Neural progenitor cell (in vitro differentiated cells): ENCODE data around the gene ENOPH1. TPM values are rescaled to one million over a fixed set of nuclear protein-coding genes. Genes with fewer than 3 reads are reported as not detected.
A peak's percentile ranks its signal among the peaks of the same experiment; 100 is the strongest.

Source experiments
- DNase-seq: peaks from one replicate; pipeline ENCODE4 v3.0.0-alpha.2; 2016; ENCODE audit warnings: low spot score
- H2AFZ ChIP-seq: fragments of 200-600 bp; sonication (generic); replicated peaks from 2 replicates; pipeline ENCODE4 v1.6.1; 2016; ENCODE audit warnings: antibody characterized with exemption
- H3F3A ChIP-seq: fragments of 200-600 bp; sonication (generic); 2 replicates; pipeline ENCODE4 v1.6.1; 2016; ENCODE audit warnings: antibody characterized with exemption, low read depth
- H3K27ac ChIP-seq: fragments of 200-600 bp; sonication (generic); 2 replicates; pipeline ENCODE4 v1.5.1; 2016; ENCODE audit warnings: mild to moderate bottlenecking
- H3K27me3 ChIP-seq: fragments of 200-600 bp; sonication (generic); 2 replicates; pipeline ENCODE4 v1.6.1; 2016; ENCODE audit warnings: mild to moderate bottlenecking, moderate library complexity
- H3K36me3 ChIP-seq: fragments of 200-600 bp; sonication (generic); 2 replicates; pipeline ENCODE4 v1.5.1; 2016
- H3K4me1 ChIP-seq: fragments of 200-600 bp; sonication (generic); 2 replicates; pipeline ENCODE4 v1.6.1; 2016; ENCODE audit warnings: mixed run types
- H3K4me2 ChIP-seq: fragments of 200-600 bp; sonication (generic); 2 replicates; pipeline ENCODE4 v1.6.1; 2016
- H3K4me3 ChIP-seq: fragments of 200-600 bp; sonication (generic); 2 replicates; pipeline ENCODE4 v1.5.1; 2016
- H3K79me2 ChIP-seq: fragments of 200-600 bp; sonication (generic); 2 replicates; pipeline ENCODE4 v1.6.1; 2016; ENCODE audit warnings: low read depth
- H3K9ac ChIP-seq: fragments of 200-600 bp; sonication (generic); 2 replicates; pipeline ENCODE4 v1.6.1; 2016
- H3K9me3 ChIP-seq: fragments of 200-600 bp; sonication (generic); 2 replicates; pipeline ENCODE4 v1.5.1; 2016; ENCODE audit warnings: low read depth
- H4K20me1 ChIP-seq: fragments of 200-600 bp; sonication (generic); 2 replicates; pipeline ENCODE4 v1.6.1; 2016; ENCODE audit warnings: low read depth
- H3K27ac Mint-ChIP-seq: 3 replicates; pipeline ENCODE4 v1.8.0; 2021; ENCODE audit warnings: mixed read lengths
- H3K27me3 Mint-ChIP-seq: 2 replicates; pipeline ENCODE4 v1.8.0; 2022; ENCODE audit warnings: low read depth, mild to moderate bottlenecking, inconsistent platforms, moderate library complexity, mixed read lengths; ENCODE audit not compliant: insufficient read depth
- H3K36me3 Mint-ChIP-seq: 3 replicates; pipeline ENCODE4 v1.8.0; 2021; ENCODE audit warnings: mixed read lengths
- H3K4me1 Mint-ChIP-seq: 3 replicates; pipeline ENCODE4 v1.8.0; 2021; ENCODE audit warnings: mixed read lengths
- H3K4me3 Mint-ChIP-seq: 3 replicates; pipeline ENCODE4 v1.8.0; 2021; ENCODE audit warnings: mild to moderate bottlenecking, moderate library complexity, mixed read lengths
- H3K9me3 Mint-ChIP-seq: 3 replicates; pipeline ENCODE4 v1.8.0; 2020; ENCODE audit warnings: mixed read lengths
- CTCF ChIP-seq: fragments of 200-600 bp; sonication (generic); IDR thresholded peaks from 2 replicates; pipeline ENCODE4 v1.5.1; 2017; ENCODE audit warnings: antibody characterized with exemption, mild to moderate bottlenecking
- EZH2 ChIP-seq: fragments of 200-600 bp; sonication (generic); IDR thresholded peaks from 2 replicates; pipeline ENCODE4 v1.6.1; 2017; ENCODE audit warnings: antibody characterized with exemption, mild to moderate bottlenecking, moderate library complexity
- EZH2phosphoT487 ChIP-seq: fragments of 200-600 bp; sonication (generic); IDR thresholded peaks from 2 replicates; pipeline ENCODE4 v1.6.1; 2017; ENCODE audit warnings: antibody characterized with exemption
- total RNA-seq: library from RNA; depleted of rRNA; stranded (reverse); fragments of >200 nt; gene quantifications from 2 replicates; pipeline ENCODE4 v1.2.3, GENCODE V29; 2015; ENCODE audit warnings: low replicate concordance

Gene ENOPH1
- total RNA-seq, 1 donor from 2014 or later: 64.4 TPM

- H3K27me3 Mint-ChIP-seq: peaks cover 11% of the 10 kb centered on the region
- H3K4me2 ChIP-seq: peak overlapping the region; percentile 95
Observed at GRCh38 chr4:82428969-82429727, 1.2 kb upstream of the ENOPH1 start.

GRCh38 chr4:82429728-82430192 lies 630 bp upstream of the ENOPH1 start:
- peaks cover 96% of the 10 kb centered on the region for H3K79me2 ChIP-seq
- H3F3A ChIP-seq: peaks cover 39% of the 10 kb centered on the region
- peak overlapping the region; percentile 97 for H3K4me3 ChIP-seq
- H3K9ac ChIP-seq: peak overlapping the region; percentile 96
- peaks cover 72% of the 10 kb centered on the region for H4K20me1 ChIP-seq
- Mint-ChIP-seq H3K4me1 (peaks cover 54% of the 10 kb centered on the region), H3K4me3 (peak overlapping the region; percentile 98), H3K27ac (peak overlapping the region; percentile 100), H3K9me3 (peaks cover 2% of the 10 kb centered on the region), H3K36me3 (peaks cover 57% of the 10 kb centered on the region), H3K27me3 (peaks cover 11% of the 10 kb centered on the region)
- peaks cover 39% of the 10 kb centered on the region for H3K4me1 ChIP-seq
- TF ChIP-seq EZH2 (no peak), CTCF (no peak), EZH2phosphoT487 (no peak)
- H3K4me2 ChIP-seq: peak overlapping the region; percentile 92
- peak overlapping the region; percentile 99 for H3K27ac ChIP-seq
- peak; percentile 89 for DNase-seq
- no peaks in the 10 kb centered on the region for H3K27me3 ChIP-seq
- peak overlapping the region; percentile 69 for H2AFZ ChIP-seq
- H3K9me3 ChIP-seq: no peaks in the 10 kb centered on the region
- peaks cover 32% of the 10 kb centered on the region for H3K36me3 ChIP-seq

More at GRCh38 chr4:82428969-82429727, 1.2 kb upstream of the ENOPH1 start:
- H3K4me1 Mint-ChIP-seq: peaks cover 54% of the 10 kb centered on the region
- Histone ChIP-seq H3K27me3 (no peaks in the 10 kb centered on the region), H3K4me3 (peak overlapping the region; percentile 97), H3K36me3 (peaks cover 36% of the 10 kb centered on the region), H3K27ac (peak overlapping the region; percentile 99), H4K20me1 (peaks cover 78% of the 10 kb centered on the region), H3K79me2 (peaks cover 96% of the 10 kb centered on the region), H3K9ac (peak overlapping the region; percentile 97), H3F3A (peaks cover 45% of the 10 kb centered on the region), H3K9me3 (no peaks in the 10 kb centered on the region), H3K4me1 (peaks cover 39% of the 10 kb centered on the region), H2AFZ (peak overlapping the region; percentile 69)
- TF ChIP-seq EZH2phosphoT487 (no peak), CTCF (peak; percentile 89)
- peak overlapping the region; percentile 98 for H3K4me3 Mint-ChIP-seq
- peak; percentile 97 for DNase-seq
- peaks cover 2% of the 10 kb centered on the region for H3K9me3 Mint-ChIP-seq
- peaks cover 61% of the 10 kb centered on the region for H3K36me3 Mint-ChIP-seq
- H3K27ac Mint-ChIP-seq: peak overlapping the region; percentile 100

- Mint-ChIP-seq H3K27ac (peak overlapping the region; percentile 88), H3K9me3 (peaks cover 2% of the 10 kb centered on the region), H3K36me3 (peaks cover 55% of the 10 kb centered on the region), H3K27me3 (peaks cover 11% of the 10 kb centered on the region), H3K4me1 (peaks cover 46% of the 10 kb centered on the region), H3K4me3 (peak overlapping the region; percentile 93)
- no peak for DNase-seq
- H3K27ac ChIP-seq: peak overlapping the region; percentile 99
- H3K4me3 ChIP-seq: peak overlapping the region; percentile 97
- H3K4me2 ChIP-seq: peak overlapping the region; percentile 92
- H3K27me3 ChIP-seq: no peaks in the 10 kb centered on the region
- TF ChIP-seq EZH2phosphoT487: no peak
- no peak for TF ChIP-seq EZH2
- TF ChIP-seq CTCF: no peak
- H3F3A ChIP-seq: peaks cover 25% of the 10 kb centered on the region
- peak overlapping the region; percentile 70 for H3K9ac ChIP-seq
- peaks cover 18% of the 10 kb centered on the region for H3K36me3 ChIP-seq
- H4K20me1 ChIP-seq: peaks cover 65% of the 10 kb centered on the region
- H3K4me1 ChIP-seq: peaks cover 34% of the 10 kb centered on the region
- H3K79me2 ChIP-seq: peaks cover 96% of the 10 kb centered on the region
- peak overlapping the region; percentile 86 for H2AFZ ChIP-seq
- H3K9me3 ChIP-seq: no peaks in the 10 kb centered on the region
Observed at GRCh38 chr4:82430964-82431745, 765 bp downstream of the ENOPH1 start.
